ENCODE results near the gene COQ10B.
A peak's percentile ranks its signal among the peaks of the same experiment; 100 is the strongest.
"Not testable (repeated sequence)": the region's sequence is repeated elsewhere in the genome, so short reads cannot be mapped to it uniquely, and the experiment has no call there.

The COQ10B gene

DNA sequence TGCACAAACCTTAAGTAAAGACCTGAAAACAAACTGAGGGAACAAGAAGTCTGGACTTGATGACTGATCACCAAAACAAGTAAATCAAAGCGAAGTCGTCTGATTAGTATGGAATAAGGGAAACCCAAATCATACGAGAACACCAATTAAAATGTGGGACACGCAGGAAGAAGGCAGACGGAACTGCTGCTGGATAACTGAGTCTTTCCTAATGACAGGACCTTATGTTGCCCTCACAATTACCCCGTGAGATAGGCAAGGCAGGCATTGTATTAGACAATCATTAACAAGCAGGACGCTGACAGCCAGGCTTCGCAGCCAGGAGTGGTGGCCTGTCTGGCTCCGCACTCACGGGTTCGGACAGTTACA lies 614 bp upstream of the COQ10B start:
- no peak for DNase-seq

DNA sequence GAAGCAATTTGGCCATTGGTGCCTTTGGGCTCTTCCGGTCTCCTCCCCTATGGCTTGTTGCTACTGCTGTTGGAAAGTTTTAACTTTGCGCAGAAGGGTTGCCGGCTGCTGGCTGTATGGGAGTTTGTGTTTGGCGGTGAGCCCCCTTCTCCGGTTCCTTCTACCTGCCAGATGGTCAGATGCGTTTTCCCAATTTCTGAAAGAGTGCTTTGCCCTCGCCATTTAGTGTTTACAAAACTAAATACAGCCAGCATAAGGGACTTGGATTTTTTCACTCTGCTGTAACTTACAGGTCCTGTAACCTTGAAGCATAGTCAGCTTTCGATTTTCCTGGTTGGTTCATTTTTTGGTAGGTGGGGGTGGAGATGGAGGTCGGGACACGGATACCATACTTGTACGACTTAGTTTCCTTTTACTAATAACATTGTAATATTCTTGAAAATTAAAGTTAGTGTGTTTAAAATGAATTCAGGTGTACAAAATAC lies 604 bp downstream of the COQ10B start:
- no peak for DNase-seq

DNA sequence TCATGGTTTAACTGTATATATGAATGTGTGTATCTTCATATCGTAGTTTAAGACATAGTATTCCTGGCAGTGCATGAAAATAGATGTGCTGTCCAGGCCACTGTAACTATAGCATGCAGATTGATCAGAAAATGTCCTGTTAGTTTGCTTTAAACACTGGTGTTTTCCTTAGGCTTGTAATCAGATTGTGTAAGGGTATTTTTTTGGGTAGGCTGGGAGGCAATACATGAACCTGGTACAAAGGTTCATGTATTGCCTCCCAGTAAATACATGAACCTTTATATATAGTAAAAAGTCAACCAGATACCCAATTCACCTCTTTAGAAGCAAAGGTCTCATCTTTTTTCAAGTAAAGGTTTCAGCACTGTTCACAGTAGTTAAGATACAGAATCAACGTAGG lies 1.6 kb downstream of the COQ10B start:
- DNase-seq, result no peak

DNA sequence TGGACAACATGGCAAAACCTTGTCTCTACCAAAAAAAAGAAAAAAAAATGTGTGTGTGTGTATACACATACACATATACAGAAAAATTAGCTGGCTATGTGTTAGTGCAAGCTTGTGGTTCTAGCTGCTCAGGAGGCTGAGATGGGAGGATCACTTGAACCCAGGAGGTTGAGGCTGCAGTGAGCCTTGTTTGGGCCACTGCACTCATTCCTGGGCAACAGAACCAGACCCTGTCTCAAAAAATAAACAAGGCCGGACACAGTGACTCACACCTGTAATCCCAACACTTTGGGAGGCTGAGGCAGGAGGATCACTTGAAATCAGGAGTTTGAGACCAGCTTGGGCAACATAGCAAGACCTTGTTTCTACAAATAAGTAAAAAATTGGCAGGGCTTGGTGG lies 2.1 kb downstream of the COQ10B start:
- no peak for DNase-seq

DNA sequence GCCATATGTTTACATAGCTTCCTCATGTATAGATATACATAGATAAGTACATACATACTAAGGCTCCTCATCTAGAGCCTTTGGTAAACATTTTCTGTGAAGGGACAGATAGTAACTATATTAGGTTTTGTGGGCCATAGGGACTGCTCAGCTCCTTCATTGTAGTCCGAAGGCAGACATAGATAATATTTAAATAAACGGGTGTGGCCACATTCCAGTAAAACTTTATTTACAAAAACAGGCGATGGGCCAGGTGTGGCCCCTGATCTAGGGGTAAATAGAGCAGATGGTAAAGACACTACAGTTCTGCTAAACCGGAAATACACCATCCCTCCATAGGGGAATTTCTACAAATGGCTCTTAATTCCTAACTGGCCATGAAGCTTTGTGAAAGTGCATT lies 7.3 kb downstream of the COQ10B start:
- DNase-seq, result no peak

DNA sequence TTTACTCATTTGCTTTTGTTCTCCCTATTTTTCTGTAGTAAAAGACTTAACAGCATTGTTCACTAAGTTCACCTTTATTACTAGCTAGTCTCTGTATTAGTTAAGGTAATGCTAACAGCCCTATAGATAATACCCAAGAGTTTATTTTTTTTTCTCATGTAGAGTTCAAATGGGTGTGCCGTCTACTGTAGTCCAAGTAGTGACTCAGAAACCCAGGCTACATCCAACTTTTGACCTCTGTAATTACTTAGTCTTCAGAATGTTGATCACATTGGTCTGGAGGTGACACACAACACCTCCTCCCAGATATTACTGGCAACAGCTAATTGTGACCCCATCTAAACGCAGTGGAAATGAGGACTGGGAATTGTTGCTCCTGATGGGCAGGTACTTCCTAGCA lies 7.7 kb downstream of the COQ10B start:
- DNase-seq, result no peak

DNA sequence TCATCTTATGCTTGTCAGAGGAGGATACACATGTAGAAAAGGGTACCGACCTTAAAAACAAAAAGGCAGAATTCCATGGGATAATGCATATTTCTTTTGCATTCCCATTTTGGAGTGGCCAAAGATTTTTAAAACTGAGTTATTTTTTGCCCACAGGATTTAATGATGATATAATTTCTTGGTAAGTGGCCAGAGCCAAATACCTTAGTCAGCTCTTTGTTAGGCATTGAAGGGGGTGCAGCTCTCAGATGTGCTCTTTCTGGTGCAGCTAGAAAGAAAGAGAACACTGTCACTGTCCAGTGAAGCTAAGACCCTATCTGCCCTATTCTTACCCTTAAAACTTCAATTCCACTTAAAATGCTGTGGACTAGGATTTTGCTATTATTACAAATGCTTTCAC lies 10.8 kb downstream of the COQ10B start:
- DNase-seq, result no peak

DNA sequence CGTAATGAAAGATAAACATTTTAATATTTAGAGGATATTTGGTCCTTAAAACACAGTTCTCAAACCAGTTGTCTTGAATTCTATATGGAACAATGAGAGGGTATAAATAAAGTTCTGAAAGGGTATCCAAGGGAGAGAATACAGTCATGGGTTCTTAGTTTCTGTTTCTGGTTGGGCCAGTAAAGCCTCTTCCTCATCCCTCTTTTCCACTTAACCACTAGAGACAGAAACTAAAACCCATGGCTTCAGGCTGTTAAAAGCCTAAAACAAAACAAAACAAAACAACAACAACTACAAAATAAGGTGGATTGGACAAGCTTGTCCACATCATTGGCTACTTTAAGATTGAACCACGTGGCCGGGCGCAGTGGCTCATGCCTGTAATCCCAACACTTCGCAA lies 18.8 kb downstream of the COQ10B start:
- no peak for DNase-seq

DNA sequence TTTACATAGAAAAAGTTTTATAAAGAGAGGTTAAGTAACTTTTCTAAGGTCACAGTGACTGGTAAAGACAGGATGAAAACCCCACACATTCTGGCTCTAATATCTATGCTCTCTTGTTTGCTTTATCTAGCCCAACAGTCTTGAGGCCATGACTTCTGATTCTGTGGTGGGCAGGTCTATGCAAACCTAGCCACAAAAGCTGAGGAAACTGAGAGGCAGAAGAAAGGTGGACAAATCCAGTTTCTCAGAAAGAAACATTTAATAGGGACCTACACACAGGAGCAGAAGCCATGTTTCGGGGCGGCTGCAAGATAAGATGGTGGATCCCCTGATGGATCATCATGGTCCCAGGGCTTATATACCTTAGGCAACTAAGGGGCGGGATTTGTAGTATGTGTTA lies 24.4 kb downstream of the COQ10B start:
- no peak for DNase-seq

DNA sequence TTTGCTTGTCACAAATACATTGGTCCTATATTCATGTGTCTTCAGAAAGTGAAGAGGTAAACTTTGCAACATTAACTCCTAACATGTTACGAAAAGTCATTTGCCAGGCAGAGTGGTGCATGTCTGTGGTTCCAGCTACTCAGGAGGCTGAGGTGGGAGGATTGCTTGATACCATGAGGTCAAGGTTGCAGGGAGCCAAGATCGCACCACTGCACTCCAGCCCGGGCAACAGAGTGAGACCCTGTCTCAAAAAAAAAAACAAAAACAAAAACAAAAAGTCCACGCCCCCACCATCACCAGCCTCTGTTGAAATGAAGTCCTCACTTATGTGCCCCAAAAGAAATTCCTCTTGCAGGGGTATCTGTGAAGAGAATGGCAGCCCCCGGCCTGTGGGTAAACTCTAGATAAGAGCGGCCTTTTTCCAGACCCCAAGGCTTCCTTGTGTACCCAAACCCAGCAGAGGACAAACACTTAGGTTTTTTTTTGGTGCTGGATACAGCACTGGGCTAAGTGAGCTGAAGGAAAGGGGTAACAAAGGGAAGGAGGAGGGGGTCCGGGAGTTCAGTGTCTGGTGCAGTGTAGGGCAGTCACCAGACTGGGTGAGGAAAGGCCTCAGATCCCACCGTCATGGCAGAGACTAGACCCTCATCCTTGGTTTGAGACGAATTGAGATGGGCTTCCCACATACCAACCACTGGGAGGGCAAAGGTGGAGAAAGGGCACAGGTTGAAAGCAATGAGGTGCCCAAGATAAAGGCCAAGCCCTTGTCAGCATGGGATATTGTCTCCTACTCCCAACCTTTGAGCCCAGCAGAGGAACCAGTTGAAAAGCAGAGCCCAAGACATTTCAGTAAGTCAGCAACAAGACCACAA lies 27.0 kb downstream of the COQ10B start:
- no peak for DNase-seq

DNA sequence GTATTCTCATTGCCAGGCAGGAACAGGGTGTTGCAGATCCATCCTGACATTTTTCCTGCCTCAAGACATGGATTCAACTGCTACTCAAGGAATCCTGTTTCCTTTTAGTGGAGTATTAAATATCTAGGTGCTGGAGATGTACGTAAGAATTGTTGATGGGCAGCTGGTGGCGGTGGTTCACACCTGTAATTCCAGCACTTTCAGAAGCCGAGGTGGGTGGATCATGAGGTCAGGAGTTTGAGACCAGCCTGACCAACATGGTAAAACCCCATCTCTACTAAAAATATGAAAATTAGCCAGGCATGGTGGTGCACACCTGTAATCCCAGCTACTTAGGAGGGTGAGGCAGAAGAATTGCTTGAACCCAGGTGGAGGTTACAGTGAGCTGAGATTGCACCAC lies 30.9 kb downstream of the COQ10B start:
- DNase-seq, result not testable (repeated sequence)

DNA sequence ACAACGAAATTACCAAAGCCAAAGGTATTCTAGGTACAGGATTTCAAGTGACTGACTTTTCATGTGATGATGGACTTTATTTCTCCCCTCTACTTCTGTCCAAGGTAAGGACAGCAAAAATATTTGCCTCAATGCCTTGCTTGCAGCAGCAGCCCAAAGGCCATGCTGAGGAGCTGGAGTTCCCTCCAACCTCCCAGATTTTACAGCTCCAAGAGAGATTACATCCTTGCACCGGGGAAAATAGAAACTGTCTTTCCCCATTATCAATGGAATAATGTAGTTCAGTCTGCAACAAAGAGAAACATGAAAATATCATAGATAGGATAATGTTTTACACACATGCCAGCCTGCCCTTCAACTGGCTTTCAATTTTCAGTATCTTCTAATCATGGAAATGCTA lies 32.8 kb downstream of the COQ10B start:
- no peak for DNase-seq

DNA sequence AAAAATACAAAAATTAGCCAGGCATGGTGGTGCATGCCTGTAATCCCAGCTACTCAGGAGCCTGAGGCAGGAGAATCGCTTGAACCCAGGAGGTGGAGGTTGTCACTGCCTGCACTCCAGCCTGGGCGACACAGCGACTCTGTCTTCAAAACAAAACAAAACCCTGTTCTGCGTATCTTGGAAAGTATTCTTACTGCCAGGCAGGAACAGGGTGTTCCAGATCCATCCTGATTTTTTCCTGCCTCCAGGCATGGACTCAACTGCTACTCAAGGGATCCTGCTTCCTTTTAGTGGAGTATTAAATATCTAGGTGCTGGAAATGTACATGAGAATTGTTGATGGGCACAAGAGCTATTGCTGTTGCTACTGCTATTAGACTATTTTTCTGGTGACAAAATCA lies 34.0 kb downstream of the COQ10B start:
- DNase-seq, result no peak

DNA sequence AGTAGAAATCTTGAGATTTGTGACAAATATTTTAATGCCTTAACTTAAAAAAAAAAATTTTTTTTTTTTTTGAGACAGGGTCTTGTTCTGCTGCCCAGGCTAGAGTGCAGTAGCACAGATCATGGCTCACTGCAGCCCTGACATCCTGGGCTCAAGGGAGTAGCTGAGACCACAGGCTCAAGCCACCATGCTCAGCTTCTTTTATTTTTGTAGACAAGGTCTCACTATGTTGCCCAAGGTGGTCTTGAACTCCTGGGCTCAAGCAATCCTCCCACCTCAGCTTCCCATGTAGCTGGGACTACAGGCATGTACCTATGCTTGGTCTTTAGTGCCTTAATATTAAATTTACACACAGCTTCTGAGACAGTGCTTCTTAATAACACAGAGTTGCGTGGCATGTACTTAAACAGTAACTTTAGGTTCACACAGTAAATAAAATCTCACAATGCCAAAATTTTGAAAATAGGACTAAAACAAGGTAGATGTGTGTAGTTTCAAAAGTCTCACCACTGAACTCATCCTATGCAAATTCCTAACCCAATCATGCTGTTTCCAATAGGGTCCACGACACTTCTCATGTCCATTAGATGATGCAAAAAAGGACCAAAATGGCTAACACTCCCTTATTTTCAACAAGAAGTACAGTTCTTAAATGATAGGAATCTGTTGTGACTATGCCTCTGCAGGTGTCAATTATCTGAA lies 42.2 kb downstream of the COQ10B start:
- no peak for DNase-seq

DNA sequence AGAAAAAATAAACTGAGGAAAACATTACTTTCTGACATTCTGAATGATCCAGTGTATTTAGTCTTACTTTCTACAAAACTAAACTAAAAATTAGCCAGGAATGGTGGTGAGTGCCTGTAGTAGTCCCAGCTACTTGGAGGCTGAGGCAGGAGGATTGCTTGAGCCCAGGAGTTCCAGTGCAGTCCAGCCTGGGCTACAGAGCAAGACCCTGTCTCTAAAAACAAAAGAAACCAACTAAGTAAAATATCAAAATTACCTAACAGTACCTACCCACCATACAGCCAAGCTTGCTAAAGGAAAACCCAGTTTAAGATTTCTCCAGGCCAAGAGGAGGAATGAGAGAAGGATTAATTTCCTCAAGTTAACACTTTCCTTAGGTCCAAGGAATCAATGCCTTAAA lies 43.3 kb downstream of the COQ10B start:
- no peak for DNase-seq

DNA sequence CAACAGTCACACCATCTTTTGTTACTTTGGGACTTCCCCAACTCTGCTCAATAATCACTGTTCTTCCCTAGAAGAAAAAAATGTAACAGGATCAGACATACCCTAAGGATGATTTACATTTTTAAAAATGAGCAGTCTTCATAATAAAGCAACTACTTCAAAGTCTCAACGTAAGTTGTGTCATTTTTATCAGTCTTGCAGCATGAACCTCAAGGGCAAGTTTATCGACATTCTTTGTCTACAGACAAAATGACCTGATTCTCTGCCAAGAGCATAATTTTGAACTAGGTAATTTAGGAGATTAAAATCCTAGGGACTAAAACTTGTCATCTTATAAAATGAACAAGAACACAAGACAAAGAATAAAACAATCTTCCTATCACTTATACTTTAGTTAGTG lies 44.0 kb downstream of the COQ10B start:
- DNase-seq, result no peak

DNA sequence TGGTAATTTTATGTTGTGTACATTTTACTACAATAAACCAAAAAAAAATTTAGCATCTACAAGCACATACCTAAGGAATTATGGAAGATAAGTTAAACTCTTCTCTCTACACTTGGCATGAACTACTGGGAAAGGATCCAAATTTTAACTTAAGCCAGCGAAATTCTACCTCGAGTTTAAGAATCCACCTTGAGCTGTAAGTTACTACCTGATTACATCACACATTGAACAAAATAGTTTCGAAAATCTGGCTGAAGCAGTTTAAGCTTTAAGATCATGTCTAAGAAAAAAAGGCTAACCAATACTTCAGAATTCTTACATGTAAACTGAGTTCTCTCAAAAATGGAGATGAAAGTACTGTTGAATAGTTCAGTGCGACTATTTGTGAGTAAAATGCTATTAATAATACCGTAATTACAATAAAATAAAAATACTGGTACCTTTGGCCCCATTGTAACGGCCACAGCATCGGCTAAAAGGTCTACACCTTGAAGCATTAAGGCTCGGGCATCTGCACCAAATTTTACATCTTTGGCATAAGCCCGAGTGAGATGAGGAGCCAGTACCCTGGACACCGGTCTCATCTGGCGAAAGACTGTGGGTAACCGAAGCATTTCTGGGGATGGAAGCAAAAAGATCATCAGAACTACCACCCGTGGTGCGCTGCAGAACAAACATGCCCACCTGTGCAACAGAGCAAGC lies 45.0 kb downstream of the COQ10B start:
- DNase-seq, result no peak

DNA sequence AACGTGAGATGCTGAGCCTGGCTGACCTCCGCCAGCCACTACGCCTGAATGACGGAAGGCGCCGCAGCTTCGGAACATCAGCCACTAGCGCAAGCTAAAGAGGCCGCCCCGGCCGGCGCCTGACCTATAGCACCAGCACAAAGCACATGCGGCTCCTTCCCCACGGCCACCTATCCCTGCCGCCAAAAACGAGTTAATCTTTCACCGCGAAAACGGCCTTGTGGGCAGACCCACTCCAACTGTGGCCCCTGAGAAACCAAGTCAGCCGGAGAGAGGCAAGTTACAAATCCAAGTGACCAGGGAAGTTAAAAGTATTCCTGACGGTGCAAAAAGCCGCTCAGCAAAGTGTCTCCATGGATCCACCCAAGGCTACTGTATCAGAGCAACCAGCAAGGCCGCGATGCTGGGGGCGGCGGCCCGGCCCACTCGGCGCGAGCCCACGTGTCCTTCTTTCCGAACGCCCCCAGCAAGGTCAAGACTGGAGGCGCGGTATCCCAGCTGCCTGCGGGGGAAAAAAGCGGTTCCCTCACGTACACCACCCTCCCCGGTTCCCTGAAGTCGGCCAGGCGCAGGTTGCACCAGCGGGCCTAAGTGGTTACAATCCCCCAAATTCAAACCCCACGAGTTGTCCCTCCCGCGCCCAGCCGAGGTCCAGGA lies 45.7 kb downstream of the COQ10B start:
- DNase-seq, result peak; percentile 32

DNA sequence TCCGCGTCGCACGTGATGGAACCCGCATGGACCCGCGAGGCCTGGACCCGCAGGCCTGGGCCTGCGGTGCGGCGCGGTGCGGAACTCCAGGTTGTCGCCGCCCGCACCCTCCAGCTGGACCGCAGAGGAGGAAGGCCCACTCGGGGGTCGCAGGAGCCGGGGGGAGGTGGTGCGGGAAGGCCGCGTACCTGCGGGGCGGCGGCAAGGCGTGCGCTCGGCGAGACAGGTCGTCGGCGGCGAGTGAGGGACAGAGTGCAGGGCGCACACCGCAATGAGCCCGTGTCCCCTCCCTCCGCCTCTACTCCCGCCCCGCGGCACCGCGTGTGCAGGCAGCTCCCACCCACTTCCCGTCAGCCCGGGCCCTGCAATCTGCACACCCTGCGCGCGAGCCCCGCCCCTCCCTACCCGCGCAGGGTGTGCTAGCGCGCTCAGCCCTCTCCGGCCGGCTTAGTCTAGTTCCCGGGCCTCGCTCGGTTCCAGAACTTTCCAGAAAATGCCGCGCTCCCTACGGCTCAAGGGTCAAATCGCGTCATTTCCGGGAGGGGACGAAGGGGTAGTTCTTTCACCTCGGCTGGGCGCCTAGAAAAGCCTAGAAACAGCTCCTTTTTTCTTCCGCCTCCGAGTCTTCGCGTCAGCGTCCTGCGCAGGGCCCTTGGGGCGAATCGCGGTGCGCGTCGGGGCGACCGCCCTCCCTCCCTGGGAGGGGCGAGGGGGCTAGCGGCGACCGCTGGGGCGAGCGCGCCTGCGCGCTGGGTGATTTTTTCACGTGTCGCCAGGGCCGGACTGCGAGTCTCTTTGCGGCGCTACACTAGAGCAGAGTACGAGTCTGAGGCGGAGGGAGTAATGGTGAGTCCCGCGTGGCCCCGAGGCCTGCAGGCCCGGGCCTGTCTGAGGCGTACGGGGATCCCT lies 46.5 kb downstream of the COQ10B start, which contains the start of the genes HSPD1 and HSPE1:
Gene HSPD1, minus strand, starts transcription at position 247 of the 909 bp plus-strand sequence. CDS start 992 bp downstream, outside the sequence.
Gene HSPE1, plus strand, starts transcription at position 786 of the 909 bp plus-strand sequence. Its CDS starts 58 bp downstream, at position 844.
- DNase-seq, result peak; percentile 96

DNA sequence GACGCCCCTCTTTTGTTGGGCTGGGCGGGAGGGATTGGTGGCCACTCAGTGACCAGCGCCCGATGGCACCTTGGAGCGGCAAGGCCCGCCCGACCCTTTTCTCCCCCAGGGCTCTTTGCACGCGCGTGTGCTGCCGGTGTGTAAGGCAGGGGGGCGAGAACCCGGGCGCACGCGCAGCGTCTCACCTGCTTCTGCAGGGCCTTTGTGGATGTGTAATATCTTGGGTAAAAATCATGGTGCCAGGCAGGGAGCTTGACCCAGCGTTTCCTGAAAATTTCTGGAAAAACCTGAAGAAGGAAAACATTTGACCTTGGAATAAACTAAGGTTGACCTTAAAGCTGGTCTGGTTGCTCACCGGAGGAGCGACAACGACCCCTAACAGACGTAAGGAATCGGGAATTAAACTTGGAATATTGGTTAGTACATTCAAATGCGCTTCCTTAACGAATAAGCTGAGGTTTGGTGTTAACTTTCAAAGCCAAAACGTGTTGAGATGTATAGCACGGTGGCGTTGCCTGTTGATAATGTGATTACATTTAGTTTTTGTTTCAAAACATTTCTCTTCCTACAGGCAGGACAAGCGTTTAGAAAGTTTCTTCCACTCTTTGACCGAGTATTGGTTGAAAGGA lies 47.3 kb downstream of the COQ10B start:
- DNase-seq, result no peak

DNA sequence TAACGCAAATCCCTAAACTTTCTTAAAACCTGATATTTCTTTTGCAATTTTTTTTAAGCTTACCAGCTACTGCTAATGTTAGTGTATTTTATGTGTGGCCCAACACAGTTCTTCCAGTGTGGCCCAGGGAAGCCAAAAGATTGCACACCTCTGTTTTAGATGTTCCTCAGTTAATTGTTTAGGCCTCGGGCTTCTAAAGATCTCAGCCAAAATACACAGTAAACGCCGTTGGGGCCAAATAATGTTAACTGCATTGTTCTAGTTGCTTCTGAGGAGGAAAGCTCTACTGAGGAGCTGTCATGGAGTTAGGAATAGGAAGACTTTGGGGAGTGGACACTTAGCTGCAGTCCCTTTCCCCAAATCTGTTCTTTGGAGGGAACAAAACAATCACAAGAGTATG lies 48.8 kb downstream of the COQ10B start:
- DNase-seq, result no peak

Measured in activated T-cell treated with anti-CD3 and anti-CD28 coated beads for 4 hours (primary cell).